ENCODE results near the gene SEPTIN7. TPM values are rescaled to one million over a fixed set of nuclear protein-coding genes. Genes with fewer than 3 reads are reported as not detected.

The SEPTIN7 gene
- total RNA-seq, 1 experiment from 2014 or later, result 161 TPM

DNA sequence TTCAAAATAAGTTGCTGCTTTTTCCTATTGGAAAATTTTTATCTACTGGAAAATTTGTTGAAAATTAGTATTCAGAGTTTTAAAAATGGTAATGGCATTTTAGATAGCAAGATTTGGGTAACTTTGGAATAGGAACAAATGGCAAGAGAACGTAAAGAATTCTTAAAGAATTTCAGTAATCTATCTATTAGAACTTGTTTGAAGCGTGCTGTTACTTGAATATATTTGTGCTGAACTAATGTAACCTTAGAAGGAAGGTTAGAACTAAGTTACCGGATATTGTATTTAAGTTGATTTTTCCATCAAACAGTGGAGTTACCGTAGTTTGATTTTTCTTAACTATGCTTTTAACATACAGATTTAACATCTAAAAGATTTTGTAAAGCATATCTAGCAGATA, 25.9 kb downstream of the SEPTIN7 start (continued):
- TF ChIP-seq, protein P1, sequence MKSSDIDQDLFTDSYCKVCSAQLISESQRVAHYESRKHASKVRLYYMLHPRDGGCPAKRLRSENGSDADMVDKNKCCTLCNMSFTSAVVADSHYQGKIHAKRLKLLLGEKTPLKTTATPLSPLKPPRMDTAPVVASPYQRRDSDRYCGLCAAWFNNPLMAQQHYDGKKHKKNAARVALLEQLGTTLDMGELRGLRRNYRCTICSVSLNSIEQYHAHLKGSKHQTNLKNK (CRISPR knock-in tag; IDR thresholded peaks at IDR 0.05), result no peak
- TF ChIP-seq ZNF232 (CRISPR knock-in tag; IDR thresholded peaks at IDR 0.05) (no peak), ZNF416 (CRISPR knock-in tag; IDR thresholded peaks at IDR 0.05) (no peak), ZNF219 (CRISPR knock-in tag; IDR thresholded peaks at IDR 0.05; ENCODE audit: borderline replicate concordance) (no peak), IRF2 (CRISPR knock-in tag; IDR thresholded peaks at IDR 0.05; ENCODE audit: borderline replicate concordance, low read depth) (no peak), NR2C2 (CRISPR knock-in tag; IDR thresholded peaks at IDR 0.05) (no peak), E2F5 (CRISPR knock-in tag; IDR thresholded peaks at IDR 0.05) (no peak)

DNA sequence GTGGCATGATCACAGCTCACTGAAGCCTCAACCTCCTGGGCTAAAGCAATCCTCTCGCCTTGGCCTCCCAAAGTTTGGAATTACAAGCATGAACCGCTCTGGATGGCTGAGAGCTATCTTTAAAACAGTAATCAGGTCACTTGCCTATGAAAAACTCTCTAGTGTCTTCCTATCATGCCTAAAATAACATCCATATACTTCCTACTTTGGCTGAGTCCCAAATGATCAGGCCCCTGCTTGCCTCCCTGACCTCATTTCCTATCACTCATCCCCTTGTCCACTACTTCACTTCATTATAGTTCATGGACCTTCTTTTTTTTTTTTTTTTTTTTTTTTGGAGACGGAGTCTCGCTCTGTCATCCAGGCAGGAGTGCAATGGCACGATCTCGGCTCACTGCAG, 28.0 kb downstream of the SEPTIN7 start:
- Mint-ChIP-seq H3K27ac (peak overlapping the region; percentile 19; the same call in 1 of the 2 replicates), H3K9me3 (no peaks in the 10 kb centered on the region)
- POLR2A ChIA-PET, result interaction anchor here (0.9 kb wide), 1 partner anchor 28 kb away, joined by 5 read pairs; the partner anchor contains the start of gene SEPTIN7

More for the DNA sequence above, 28.0 kb downstream of the SEPTIN7 start:
- no peak for DNase-seq (ENCODE audit: low spot score)
- Mint-ChIP-seq H3K4me3 (no peak overlapping the region), H3K4me1 (peaks cover 29% of the 10 kb centered on the region), H3K27me3 (ENCODE audit: low read depth) (no peaks in the 10 kb centered on the region), H3K36me3 (peaks cover 3% of the 10 kb centered on the region)
- ATAC-seq, result no peak
- TF ChIP-seq PREB (CRISPR knock-in tag; IDR thresholded peaks at IDR 0.05; ENCODE audit: borderline replicate concordance) (no peak), ATF1 (CRISPR knock-in tag; IDR thresholded peaks at IDR 0.05) (no peak), RELA (CRISPR knock-in tag; IDR thresholded peaks at IDR 0.05; ENCODE audit: borderline replicate concordance) (no peak), JAZF1 (CRISPR knock-in tag; IDR thresholded peaks at IDR 0.05) (no peak), FOXP1 (CRISPR knock-in tag; IDR thresholded peaks at IDR 0.05; ENCODE audit: borderline replicate concordance) (no peak), ZSCAN18 (CRISPR knock-in tag; IDR thresholded peaks at IDR 0.05) (no peak), ZNF232 (CRISPR knock-in tag; IDR thresholded peaks at IDR 0.05) (no peak), E2F5 (CRISPR knock-in tag; IDR thresholded peaks at IDR 0.05) (no peak), GABPB1 (CRISPR knock-in tag; IDR thresholded peaks at IDR 0.05) (no peak), SOX15 (CRISPR knock-in tag; IDR thresholded peaks at IDR 0.05) (no peak), ERG (CRISPR knock-in tag; IDR thresholded peaks at IDR 0.05) (no peak), ZNF317 (CRISPR knock-in tag; IDR thresholded peaks at IDR 0.05; ENCODE audit: borderline replicate concordance, low read depth) (no peak), ATF6 (CRISPR knock-in tag; IDR thresholded peaks at IDR 0.05) (no peak), MLX (CRISPR knock-in tag; IDR thresholded peaks at IDR 0.05) (no peak), PRRX2 (CRISPR knock-in tag; IDR thresholded peaks at IDR 0.05) (no peak), ZNF219 (CRISPR knock-in tag; IDR thresholded peaks at IDR 0.05; ENCODE audit: borderline replicate concordance) (no peak), OVOL2 (CRISPR knock-in tag; IDR thresholded peaks at IDR 0.05; ENCODE audit: borderline replicate concordance) (no peak)
- CTCF ChIA-PET, result interaction anchor here (1.4 kb wide), 1 partner anchor 28 kb away, joined by 4 read pairs; the partner anchor contains the start of gene SEPTIN7
